Activated CD8-positive, alpha-beta memory T cell treated with anti-CD3 and anti-CD28 coated beads for 24 hours (primary cell): ENCODE results near the gene DES.
"Not testable (repeated sequence)": the region's sequence is repeated elsewhere in the genome, so short reads cannot be mapped to it uniquely, and the experiment has no call there.

Source experiments
- DNase-seq: peaks from one replicate; pipeline ENCODE4 v3.0.0-alpha.2; 2020

The DES gene

DNA sequence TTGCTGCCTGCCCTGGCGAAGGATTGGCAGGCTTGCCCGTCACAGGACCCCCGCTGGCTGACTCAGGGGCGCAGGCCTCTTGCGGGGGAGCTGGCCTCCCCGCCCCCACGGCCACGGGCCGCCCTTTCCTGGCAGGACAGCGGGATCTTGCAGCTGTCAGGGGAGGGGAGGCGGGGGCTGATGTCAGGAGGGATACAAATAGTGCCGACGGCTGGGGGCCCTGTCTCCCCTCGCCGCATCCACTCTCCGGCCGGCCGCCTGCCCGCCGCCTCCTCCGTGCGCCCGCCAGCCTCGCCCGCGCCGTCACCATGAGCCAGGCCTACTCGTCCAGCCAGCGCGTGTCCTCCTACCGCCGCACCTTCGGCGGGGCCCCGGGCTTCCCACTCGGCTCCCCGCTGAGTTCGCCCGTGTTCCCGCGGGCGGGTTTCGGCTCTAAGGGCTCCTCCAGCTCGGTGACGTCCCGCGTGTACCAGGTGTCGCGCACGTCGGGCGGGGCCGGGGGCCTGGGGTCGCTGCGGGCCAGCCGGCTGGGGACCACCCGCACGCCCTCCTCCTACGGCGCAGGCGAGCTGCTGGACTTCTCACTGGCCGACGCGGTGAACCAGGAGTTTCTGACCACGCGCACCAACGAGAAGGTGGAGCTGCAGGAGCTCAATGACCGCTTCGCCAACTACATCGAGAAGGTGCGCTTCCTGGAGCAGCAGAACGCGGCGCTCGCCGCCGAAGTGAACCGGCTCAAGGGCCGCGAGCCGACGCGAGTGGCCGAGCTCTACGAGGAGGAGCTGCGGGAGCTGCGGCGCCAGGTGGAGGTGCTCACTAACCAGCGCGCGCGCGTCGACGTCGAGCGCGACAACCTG is at the start of gene DES:
DES (plus strand) TSS at position 223 of the 857 bp plus-strand sequence; CDS start at position 309, 86 bp downstream.
- DNase-seq = no peak

DNA sequence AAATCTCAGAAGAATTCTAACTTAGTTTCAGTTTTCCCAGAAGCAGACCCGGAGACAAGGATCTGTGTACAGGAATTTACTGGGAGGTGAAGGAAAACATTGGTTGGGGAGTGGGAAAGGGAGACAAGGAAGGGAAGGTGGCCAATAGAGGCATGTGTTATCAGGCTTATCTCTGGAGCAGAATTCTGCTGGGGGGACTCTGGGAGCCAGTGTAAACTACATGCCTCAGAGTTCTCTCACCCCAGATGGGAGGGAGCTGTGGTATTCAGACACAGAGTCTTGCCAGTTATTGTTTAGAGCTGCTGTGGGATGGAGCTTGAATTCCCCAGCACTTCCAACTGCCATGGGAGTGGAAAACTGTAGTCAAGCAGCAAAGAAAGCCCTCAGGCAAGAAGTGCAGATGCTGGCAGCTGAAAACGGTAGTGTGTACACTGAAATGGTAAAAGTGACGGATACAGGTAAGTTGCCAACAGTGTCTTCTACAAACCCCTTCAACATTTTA is 49.4 kb upstream of the DES start:
- DNase-seq = no peak

GRCh38 chr2:219369447-219369861 is 48.7 kb upstream of the DES start:
- DNase-seq = no peak

DNA sequence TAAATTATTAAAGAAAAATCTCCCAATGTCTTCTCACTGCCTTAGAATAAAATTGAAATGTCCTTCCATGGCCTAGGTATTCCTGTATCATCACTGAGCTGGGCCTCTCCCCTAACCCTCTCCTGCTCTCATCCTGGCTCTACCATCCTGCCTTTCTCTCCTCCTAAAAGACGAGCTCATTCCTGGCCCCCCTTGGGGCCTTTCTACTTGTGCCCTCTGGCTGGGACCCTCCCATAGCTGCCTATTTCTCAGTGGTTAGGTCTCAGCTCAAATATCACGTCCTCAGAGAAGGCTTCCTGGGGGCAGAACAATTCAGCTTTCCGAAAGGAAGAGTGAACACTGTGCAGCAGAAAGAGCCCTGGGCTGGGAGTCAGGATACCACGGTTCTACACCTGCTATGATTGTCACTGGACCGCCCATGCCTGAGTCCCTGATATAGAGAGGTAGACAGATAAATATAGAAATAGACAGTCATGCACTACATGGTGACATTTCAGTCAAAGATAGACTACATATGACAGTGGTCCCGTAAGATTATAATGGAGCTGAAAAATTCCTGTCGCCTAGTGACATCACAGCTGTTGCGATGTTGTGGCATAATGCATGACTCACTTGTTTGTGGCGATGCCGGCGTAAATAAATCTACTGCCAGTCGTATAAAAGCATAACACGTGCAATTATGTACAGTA is 39.9 kb upstream of the DES start:
- no peak for DNase-seq

GRCh38 chr2:219380926-219381325 is 37.3 kb upstream of the DES start:
- no peak for DNase-seq

DNA sequence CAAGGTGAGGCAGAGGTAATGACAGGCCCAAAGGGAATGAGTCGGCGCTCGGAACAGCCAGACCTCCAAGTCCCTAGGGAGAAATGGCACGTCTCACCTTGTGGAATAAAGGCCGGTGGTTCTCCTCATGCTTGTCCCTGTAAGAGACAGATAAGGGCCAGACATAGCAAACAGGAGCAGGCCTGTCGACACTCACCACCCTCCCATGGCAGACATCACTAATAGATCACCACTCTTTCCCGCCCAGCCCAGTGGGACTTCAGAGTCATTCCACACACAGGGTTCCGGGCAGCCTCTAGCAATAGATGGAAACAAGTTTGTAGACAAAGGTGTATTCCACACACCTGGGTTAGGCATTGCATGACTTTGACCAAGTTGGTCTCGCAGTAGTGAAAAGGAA is 36.7 kb upstream of the DES start:
- no peak for DNase-seq

DNA sequence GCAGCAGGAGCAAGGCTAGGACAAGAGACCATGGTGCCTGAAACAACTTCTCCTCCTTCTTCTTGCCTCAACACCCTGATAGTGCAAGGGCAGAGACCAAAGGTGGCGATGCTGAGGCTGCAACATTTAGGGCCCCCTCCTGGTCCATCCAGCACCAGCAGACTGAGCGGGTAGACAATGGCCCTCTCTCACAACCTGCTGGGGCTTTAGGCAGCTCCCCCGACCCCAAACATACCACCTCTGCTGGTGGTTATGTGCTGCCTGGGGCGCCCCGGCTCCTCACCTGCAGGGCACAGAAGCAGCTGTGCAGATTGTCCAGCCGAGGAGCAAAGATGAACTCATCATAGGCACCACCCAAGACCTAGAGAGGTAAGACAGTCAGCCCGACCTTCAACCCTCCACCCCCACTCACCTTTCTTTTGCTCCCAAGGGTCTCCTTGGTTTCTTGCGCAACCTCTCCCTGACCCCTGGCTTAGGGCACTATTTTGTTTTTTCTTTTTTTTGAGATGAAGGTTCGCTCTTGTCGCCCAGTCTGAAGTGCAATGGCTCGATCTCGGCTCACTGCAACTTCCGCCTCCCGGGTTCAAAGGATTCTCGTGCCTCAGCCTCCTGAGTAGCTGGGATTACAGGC is 34.0 kb upstream of the DES start:
- no peak for DNase-seq

GRCh38 chr2:219384859-219385258 is 33.3 kb upstream of the DES start:
- DNase-seq = no peak

GRCh38 chr2:219385958-219386520 is 32.1 kb upstream of the DES start:
- DNase-seq = no peak

GRCh38 chr2:219386532-219387280 is 31.5 kb upstream of the DES start:
- DNase-seq = no peak

GRCh38 chr2:219387306-219388120 is 30.7 kb upstream of the DES start, which contains the start of gene DNPEP:
DNPEP (minus strand) TSS chr2:219387912; CDS start chr2:219387794, 118 bp downstream.
- DNase-seq = peak; percentile 99

DNA sequence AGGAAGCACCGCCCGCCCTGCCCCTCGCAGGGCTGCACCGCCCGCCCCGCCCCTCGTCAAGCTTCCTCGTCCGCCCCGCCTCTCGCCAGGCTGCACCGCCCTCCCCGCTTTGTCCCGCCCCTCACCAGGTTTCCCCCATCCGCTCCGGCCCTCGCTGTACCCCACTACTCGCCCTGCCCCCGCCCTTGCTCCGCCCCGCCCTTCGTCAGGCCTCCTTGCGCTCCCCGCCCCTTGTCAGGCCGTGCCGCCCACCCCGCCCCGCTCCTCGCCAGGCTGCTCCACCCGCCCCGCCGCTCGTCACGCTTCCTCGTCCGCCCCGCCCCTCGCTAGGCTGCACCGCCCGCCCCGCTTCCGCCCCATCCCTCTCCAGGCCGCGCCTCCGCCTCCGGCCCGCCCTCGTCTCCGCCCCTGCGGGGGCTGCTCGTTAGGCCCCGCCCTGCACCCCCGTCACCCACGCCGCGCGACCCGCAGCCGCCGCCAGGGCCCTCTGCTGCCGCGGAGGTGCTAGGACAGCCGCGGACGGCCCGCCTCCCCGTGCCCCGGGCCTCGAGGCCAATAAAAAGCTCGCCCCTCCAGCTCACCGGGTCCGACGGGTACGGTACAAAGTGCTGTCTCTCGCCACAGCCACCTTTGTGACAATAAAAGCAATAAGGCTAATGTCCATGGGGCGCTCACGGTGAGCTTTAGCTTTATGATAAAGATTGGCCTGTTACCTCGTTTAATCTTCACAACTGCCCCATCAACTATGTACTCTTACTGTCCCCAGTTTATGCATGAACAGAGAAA is 29.9 kb upstream of the DES start:
- peak; percentile 99 for DNase-seq

DNA sequence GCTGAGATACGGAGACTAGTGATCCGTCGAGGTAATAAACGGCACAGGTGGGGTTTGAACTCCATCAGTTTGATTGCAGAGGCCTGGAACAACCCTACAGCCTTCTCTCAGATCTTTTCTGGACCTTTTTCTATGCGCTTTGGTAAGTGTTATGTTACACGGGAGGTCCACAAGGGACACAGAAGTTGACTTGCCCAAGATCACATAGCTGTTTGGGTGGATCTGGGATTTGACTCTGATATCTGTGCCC is 29.3 kb upstream of the DES start:
- no peak for DNase-seq

- DNase-seq = no peak
These were observed 25.4 kb upstream of the DES start for GRCh38 chr2:219392754-219393153.

DNA sequence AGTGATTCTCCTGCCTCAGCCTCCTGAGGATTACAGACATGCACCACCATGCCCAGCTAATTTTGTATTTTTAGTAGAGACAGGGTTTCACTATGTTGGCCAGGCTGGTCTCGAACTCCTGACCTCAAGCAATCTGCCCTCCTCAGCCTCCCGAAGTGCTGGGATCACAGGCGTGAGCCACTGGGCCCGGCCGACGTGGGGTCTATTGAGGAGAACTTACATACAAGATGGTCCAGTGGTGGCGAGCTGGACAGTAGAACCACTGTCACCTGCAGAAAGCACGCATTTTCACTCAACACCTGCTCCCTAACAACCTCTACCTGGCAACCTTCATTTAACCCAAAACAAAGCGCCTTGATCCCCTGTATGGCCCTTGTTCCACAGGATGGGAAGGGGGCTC is 23.1 kb upstream of the DES start:
- DNase-seq = not testable (repeated sequence)

DNA sequence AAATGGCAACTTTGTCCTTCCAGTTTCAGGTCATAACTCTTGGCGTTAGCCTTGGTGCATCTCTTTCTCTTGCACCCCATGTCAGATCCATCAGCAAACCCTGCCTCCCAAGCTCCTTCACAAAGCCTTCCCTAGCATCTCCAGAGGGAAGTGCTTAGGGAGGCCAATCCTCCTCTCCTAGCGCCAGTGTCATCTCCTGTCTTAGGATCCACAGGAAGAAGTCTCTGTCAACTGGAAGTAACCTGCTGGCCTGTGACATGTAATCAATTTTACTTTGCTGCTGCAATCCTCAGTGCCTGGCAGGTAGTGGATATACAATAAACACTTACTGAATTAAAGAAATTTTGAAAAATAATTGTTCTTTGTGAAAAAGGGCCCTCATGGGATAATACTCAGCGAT is 22.6 kb upstream of the DES start:
- no peak for DNase-seq

GRCh38 chr2:219396863-219397457 is 21.2 kb upstream of the DES start:
- DNase-seq = no peak

DNA sequence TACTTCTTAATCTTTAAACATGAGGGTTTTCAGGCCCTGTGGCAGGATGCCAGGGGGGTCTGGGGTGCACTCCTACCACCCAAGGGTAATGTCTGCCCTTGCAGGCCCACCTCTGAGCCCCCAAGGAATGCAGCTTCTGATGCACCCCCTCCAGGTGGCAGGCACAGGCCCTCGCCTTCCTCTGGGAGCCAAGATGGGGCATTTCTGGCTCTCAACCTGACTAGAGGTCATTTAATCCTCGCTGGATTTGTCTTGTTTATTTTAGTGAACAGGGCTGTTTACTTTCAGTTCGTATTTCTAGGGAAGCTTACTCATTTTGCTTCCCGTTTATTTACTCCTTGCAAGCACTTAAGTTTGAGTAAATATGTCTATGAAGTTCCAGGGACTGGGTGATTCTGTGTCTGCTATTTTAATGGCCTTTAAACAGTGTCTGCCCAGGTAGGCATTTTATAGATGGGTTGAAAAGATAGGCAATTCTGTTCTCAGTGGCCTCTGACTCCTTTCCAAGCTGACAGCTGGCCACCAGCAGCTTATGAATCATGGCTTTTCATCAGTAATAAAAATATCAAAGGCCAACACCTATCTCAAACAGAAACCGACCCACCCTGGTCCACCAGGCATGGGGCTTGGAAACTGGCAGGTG is 19.3 kb upstream of the DES start:
- no peak for DNase-seq

GRCh38 chr2:219399716-219400478 is 18.3 kb upstream of the DES start:
- no peak for DNase-seq
